Stimulated activated CD8-positive, alpha-beta memory T cell treated with anti-CD3 and anti-CD28 coated beads, Interleukin-7, amount 100 ng/mL, for 1 hour (primary cell): Measurements from ENCODE around the gene IFI27L1.
"Not testable (repeated sequence)": the region's sequence is repeated elsewhere in the genome, so short reads cannot be mapped to it uniquely, and the experiment has no call there.

Experiments
- DNase-seq, 2 donors: peaks; one replicate each; pipeline ENCODE4 v3.0.0-alpha.2; 2020; ENCODE audit warnings: low read depth in 2 of 2

IFI27L1 gene

GRCh38 chr14:94048691-94049624 is 32.2 kb upstream of the IFI27L1 start:
- no peak for DNase-seq

- no peak for DNase-seq
These were observed 31.5 kb upstream of the IFI27L1 start for GRCh38 chr14:94049625-94050023.

- DNase-seq, result no peak
These were observed 30.8 kb upstream of the IFI27L1 start for GRCh38 chr14:94050231-94050880.

GRCh38 chr14:94051115-94051514 is 30.0 kb upstream of the IFI27L1 start:
- no peak for DNase-seq

GRCh38 chr14:94051779-94052178 is 29.3 kb upstream of the IFI27L1 start:
- no peak for DNase-seq

GRCh38 chr14:94052199-94052598 is 28.9 kb upstream of the IFI27L1 start:
- DNase-seq, result no peak

- DNase-seq, result no peak
These were observed 28.4 kb upstream of the IFI27L1 start for GRCh38 chr14:94052662-94053061.

GRCh38 chr14:94054401-94054800 is 26.7 kb upstream of the IFI27L1 start:
- no peak for DNase-seq

- no peak for DNase-seq
These were observed 26.2 kb upstream of the IFI27L1 start for GRCh38 chr14:94054936-94055335.

GRCh38 chr14:94056579-94057308 is 24.4 kb upstream of the IFI27L1 start:
- DNase-seq, result no peak

- no peak for DNase-seq
These were observed 22.9 kb upstream of the IFI27L1 start for GRCh38 chr14:94058128-94058673.

GRCh38 chr14:94058674-94059138 is 22.4 kb upstream of the IFI27L1 start:
- DNase-seq, result no peak

- no peak for DNase-seq
These were observed 21.1 kb upstream of the IFI27L1 start for GRCh38 chr14:94059998-94060397.

- no peak for DNase-seq
These were observed 18.7 kb upstream of the IFI27L1 start for GRCh38 chr14:94062344-94062940.

- no peak for DNase-seq
These were observed 14.9 kb upstream of the IFI27L1 start for GRCh38 chr14:94066089-94066676.

- not testable (repeated sequence) for DNase-seq
These were observed 9.0 kb upstream of the IFI27L1 start for GRCh38 chr14:94072076-94072475.

- no peak for DNase-seq
These were observed 6.6 kb upstream of the IFI27L1 start for GRCh38 chr14:94074534-94074933.

- no peak for DNase-seq
These were observed 6.1 kb upstream of the IFI27L1 start for GRCh38 chr14:94075008-94075407.

GRCh38 chr14:94077111-94077821 is 3.8 kb upstream of the IFI27L1 start:
- no peak for DNase-seq

- DNase-seq, result no peak
These were observed 3.3 kb upstream of the IFI27L1 start for GRCh38 chr14:94077823-94078222.
